Spleen (tissue), 11 donors: ENCODE results near the gene ATAD5. TPM values are rescaled to one million over a fixed set of nuclear protein-coding genes. Genes with fewer than 3 reads are reported as not detected.

Source experiments
- DNase-seq: peaks from one replicate; pipeline ENCODE4 v3.0.0-alpha.2; 2020
- H3K27ac ChIP-seq, 8 donors: fragments of 200-600 bp; sonication (generic) in 7 of 8; 1 replicate in 4 of 8; 2 replicates in 4 of 8; pipeline versions ENCODE4 v1.5.0 to v1.8.0; 2016 to 2021; ENCODE audit warnings: inconsistent platforms in 4 of 8, mild to moderate bottlenecking in 4 of 8, moderate library complexity in 1 of 8
- H3K27me3 ChIP-seq, 7 donors: fragments of 200-600 bp; sonication (generic) in 6 of 7; replicated peaks in 1 of 7; 1 replicate in 4 of 7; 2 replicates in 3 of 7; pipeline versions ENCODE4 v1.5.0 to v1.8.0; 2016 to 2021; ENCODE audit warnings: inconsistent platforms in 3 of 7, mild to moderate bottlenecking in 1 of 7
- H3K36me3 ChIP-seq, 6 donors: fragments of 200-600 bp; sonication (generic) in 5 of 6; 1 replicate in 4 of 6; 2 replicates in 2 of 6; pipeline versions ENCODE4 v1.5.0 to v1.8.0; 2016 to 2021; ENCODE audit warnings: inconsistent platforms in 2 of 6
- H3K4me1 ChIP-seq, 6 donors: fragments of 200-600 bp; sonication (generic) in 5 of 6; 1 replicate in 3 of 6; 2 replicates in 3 of 6; pipeline versions ENCODE4 v1.5.0 to v1.8.0; 2016 to 2021; ENCODE audit warnings: inconsistent platforms in 3 of 6
- H3K4me3 ChIP-seq, 8 donors: fragments of 200-600 bp; sonication (generic) in 7 of 8; 1 replicate in 4 of 8; 2 replicates in 4 of 8; pipeline versions ENCODE4 v1.5.0 to v1.8.0; 2016 to 2021; ENCODE audit warnings: inconsistent platforms in 4 of 8, mild to moderate bottlenecking in 4 of 8, moderate library complexity in 2 of 8
- H3K9me3 ChIP-seq, 8 donors: fragments of 200-600 bp; sonication (generic) in 7 of 8; 1 replicate in 4 of 8; 2 replicates in 4 of 8; pipeline versions ENCODE4 v1.5.0 to v1.8.0; 2016 to 2021; ENCODE audit warnings: inconsistent platforms in 4 of 8
- CTCF ChIP-seq, 11 experiments: fragments of 200-600 bp in 7 of 11; fragments of 450-650 bp in 4 of 11; sonication (generic) in 4 of 11; IDR thresholded peaks in 8 of 11; conservative IDR thresholded peaks in 3 of 11; 1 replicate in 7 of 11; 2 replicates in 4 of 11; pipeline versions ENCODE4 v1.4.0 to v1.8.0; 2016 to 2021; ENCODE audit warnings: antibody characterized with exemption in 11 of 11, inconsistent platforms in 4 of 11, mild to moderate bottlenecking in 1 of 11
- POLR2A ChIP-seq, 3 donors: fragments of 450-650 bp; IDR thresholded peaks; one replicate each; pipeline ENCODE4 v1.5.1; 2017; ENCODE audit warnings: antibody characterized with exemption in 3 of 3, mild to moderate bottlenecking in 1 of 3
- POLR2AphosphoS5 ChIP-seq, 3 donors: sonication (generic); formaldehyde crosslinking; IDR thresholded peaks; one replicate each; pipeline ENCODE4 v1.5.1; 2017; ENCODE audit warnings: antibody characterized with exemption in 3 of 3
- WGBS, 5 donors: extraction: QIAGEN DNeasy Blood & Tissue Kit in 3 of 5; methylation state at CpG; one replicate each; pipeline versions ENCODE4 v1.1.5 to v1.1.7; 2013 to 2018; 5-methylcytosine and 5-hydroxymethylcytosine counted together
- intact Hi-C: fragments of 100-400 bp; cut with DNase I; formaldehyde crosslinking; loops from one replicate; pipeline ENCODE4 v1.15.0; 2023; ENCODE audit warnings: low total_unique reads
- polyA plus RNA-seq, 3 donors: library from polyadenylated mRNA; stranded (reverse); fragments of 200-250 nt; gene quantifications; one replicate each; pipeline ENCODE4 v1.2.1, GENCODE V29; 2013
- total RNA-seq, 7 donors: library from RNA; depleted of rRNA in 3 of 7; stranded (reverse); fragments of >200 nt in 3 of 7; fragmentation: NEBNext Ultra II Directional in 4 of 7; extraction: Animal tissue kit (Norgen Biotek cat#: 25700) in 4 of 7; gene quantifications; one replicate each; pipeline versions ENCODE4 v1.1.0 to v1.2.1, GENCODE V29; 2016 to 2021
- donor health status: healthy with polysubstance abuse.
- donor health status: DM: no; HTN: no; CAD: no; lungs with moderate emphysema.
- donor health status: DM: no; HTN: no; CAD: no.
- donor health status: Bipolar disorder and iron deficiency.
- donor health status: healthy.
- donor health status: DM: no; HTN: no; CAD: no.
- donor health status: DM: yes; HTN: yes; CAD: no.

Gene ATAD5
- total and polyA plus RNA-seq, 10 donors: 0.61 to 7.4 (median 4.0) TPM

- WGBS, 5 donors: 23 to 29% (median 25%) methylated on average over 13 of the region's 13 CpGs
- TF ChIP-seq POLR2AphosphoS5 (IDR thresholded peaks at IDR 0.05): no peak
- no peak for TF ChIP-seq CTCF (IDR thresholded peaks at IDR 0.05 in 8 of 11, conservative IDR thresholded peaks at IDR 0.05 in 3 of 11)
- TF ChIP-seq POLR2A (IDR thresholded peaks at IDR 0.05): no peak
- DNase-seq: no peak
- Histone ChIP-seq H3K36me3 (no peaks in the 10 kb centered on the region), H3K9me3 (no peaks in the 10 kb centered on the region), H3K4me3 (peak overlapping the region; percentile 58 to 93 (median 78)), H3K27ac (peak overlapping the region in 7 of 8 donors; percentile 15 to 81 (median 73)), H3K27me3 (no peaks in the 10 kb centered on the region), H3K4me1 (peaks cover 8 to 32% (median 21%) of the 10 kb centered on the region in 6 donors)
- intact Hi-C loops: no loop called here
Observed at GRCh38 chr17:30831257-30831656, 509 bp upstream of the ATAD5 start.

GRCh38 chr17:30832438-30833124, 815 bp downstream of the ATAD5 start:
- H3K4me1 ChIP-seq: peaks cover 8 to 30% (median 21%) of the 10 kb centered on the region in 6 donors
- no peaks in the 10 kb centered on the region for H3K27me3 ChIP-seq
- intact Hi-C loops: no loop called here
- peak overlapping the region in 4 of 8 donors; percentile 73 to 81 (median 74) for H3K27ac ChIP-seq
- H3K4me3 ChIP-seq: peak overlapping the region; percentile 58 to 93 (median 78)
- no peak for DNase-seq
- peaks cover 0 to 11% (median 0%) of the 10 kb centered on the region in 6 donors for H3K36me3 ChIP-seq
- TF ChIP-seq CTCF (IDR thresholded peaks at IDR 0.05 in 8 of 11, conservative IDR thresholded peaks at IDR 0.05 in 3 of 11) (no peak), POLR2A (IDR thresholded peaks at IDR 0.05) (no peak), POLR2AphosphoS5 (IDR thresholded peaks at IDR 0.05) (no peak)
- no peaks in the 10 kb centered on the region for H3K9me3 ChIP-seq
- 3 to 5% (median 4%) methylated on average over 15 of the region's 15 CpGs for WGBS, 5 donors

- DNase-seq: no peak
- 93 to 97% (median 94%) methylated on average over 5 of the region's 5 CpGs for WGBS, 5 donors
Observed at GRCh38 chr17:30838202-30838807, 6.5 kb downstream of the ATAD5 start.

More at GRCh38 chr17:30838202-30838807, 6.5 kb downstream of the ATAD5 start:
- TF ChIP-seq POLR2AphosphoS5 (IDR thresholded peaks at IDR 0.05) (no peak), POLR2A (IDR thresholded peaks at IDR 0.05) (no peak), CTCF (IDR thresholded peaks at IDR 0.05 in 8 of 11, conservative IDR thresholded peaks at IDR 0.05 in 3 of 11) (no peak)
- Histone ChIP-seq H3K4me3 (no peak overlapping the region), H3K36me3 (peaks cover 0 to 41% (median 0%) of the 10 kb centered on the region in 6 donors), H3K27ac (no peak overlapping the region), H3K27me3 (no peaks in the 10 kb centered on the region), H3K9me3 (no peaks in the 10 kb centered on the region), H3K4me1 (peaks cover 0 to 21% (median 1%) of the 10 kb centered on the region in 6 donors)
- intact Hi-C loops: no loop called here
